Sciatic nerve (tissue), 2 donors: Measurements from ENCODE around the gene BNIPL. TPM values are rescaled to one million over a fixed set of nuclear protein-coding genes. Genes with fewer than 3 reads are reported as not detected.

Source experiments
- ATAC-seq: fragments of 200-7000 bp; cut with Tn5 transposase; one replicate; pipeline ENCODE4 v1.9.1; 2020; ENCODE audit warnings: mild to moderate bottlenecking, moderate library complexity
- DNase-seq: peaks from one replicate; pipeline ENCODE4 v3.0.0-alpha.2; 2020; ENCODE audit warnings: low spot score
- intact Hi-C: fragments of 100-400 bp; cut with DNase I; formaldehyde crosslinking; loops from one replicate; pipeline ENCODE4 v1.14.2; 2022
- total RNA-seq: library from RNA; stranded (reverse); fragmentation: NEBNext Ultra II Directional; extraction: Animal tissue kit (Norgen Biotek cat#: 25700); gene quantifications from one replicate; pipeline ENCODE4 v1.2.1, GENCODE V29; 2021
- donor health status: DM: no; HTN: no; CAD: no.
- donor health status: DM: no; HTN: no; CAD: no.

Gene BNIPL
- total RNA-seq, 1 donor from 2014 or later = 0.22 TPM

- intact Hi-C loops = no loop called here
- DNase-seq (no peak), ATAC-seq (no peak)
These were observed 13.8 kb downstream of the BNIPL start for GRCh38 chr1:151050051-151050688.

GRCh38 chr1:151051356-151052009, 15.1 kb downstream of the BNIPL start:
- ATAC-seq (no peak), DNase-seq (peak; percentile 4)
- intact Hi-C loops = no loop called here

- no peak for ATAC-seq
- intact Hi-C loops = no loop called here
These were observed 18.7 kb downstream of the BNIPL start for GRCh38 chr1:151054971-151055547.

GRCh38 chr1:151055581-151055980, 19.2 kb downstream of the BNIPL start:
- intact Hi-C loops = no loop called here
- ATAC-seq (no peak), DNase-seq (peak; percentile 27)

More at GRCh38 chr1:151054971-151055547, 18.7 kb downstream of the BNIPL start:
- DNase-seq = no peak

- ATAC-seq (no peak), DNase-seq (peak; percentile 10)
- intact Hi-C loops = no loop called here
These were observed 19.8 kb downstream of the BNIPL start for GRCh38 chr1:151056149-151056548.

- intact Hi-C loops = no loop called here
- peak; percentile 65 for DNase-seq
- peak; percentile 1 for ATAC-seq
These were observed 22.3 kb downstream of the BNIPL start for GRCh38 chr1:151058692-151059091.

- ATAC-seq (peak; percentile 95), DNase-seq (peak; percentile 90)
- intact Hi-C loops = no loop called here
These were observed 23.0 kb downstream of the BNIPL start, which contains the start of gene CDC42SE1 for GRCh38 chr1:151059109-151060006. Gene CDC42SE1 (minus strand): TSS chr1:151059622. CDS start chr1:151055730, 3,892 bp downstream.

GRCh38 chr1:151060007-151060656, 23.7 kb downstream of the BNIPL start, which contains the start of gene MLLT11:
Gene MLLT11 (plus strand): TSS chr1:151060397. CDS start chr1:151067225, 6,828 bp downstream.
- peak; percentile 71 for ATAC-seq
- intact Hi-C loops = no loop called here
- peak; percentile 73 for DNase-seq

GRCh38 chr1:151060657-151061421, 24.5 kb downstream of the BNIPL start:
- DNase-seq (no peak), ATAC-seq (no peak)
- intact Hi-C loops = no loop called here

GRCh38 chr1:151061704-151062103, 25.3 kb downstream of the BNIPL start:
- ATAC-seq (no peak), DNase-seq (no peak)
- intact Hi-C loops = no loop called here

- intact Hi-C loops = no loop called here
- no peak for ATAC-seq
- DNase-seq = peak; percentile 9
These were observed 26.5 kb downstream of the BNIPL start for GRCh38 chr1:151062741-151063371.

GRCh38 chr1:151065089-151065645, 28.8 kb downstream of the BNIPL start:
- ATAC-seq (no peak), DNase-seq (no peak)
- intact Hi-C loops = no loop called here

- DNase-seq = peak; percentile 33
These were observed 30.8 kb downstream of the BNIPL start for GRCh38 chr1:151067185-151067584.

GRCh38 chr1:151069103-151069486, 32.7 kb downstream of the BNIPL start:
- intact Hi-C loops = no loop called here
- DNase-seq = no peak

More at GRCh38 chr1:151067185-151067584, 30.8 kb downstream of the BNIPL start:
- intact Hi-C loops = no loop called here
- ATAC-seq = no peak

GRCh38 chr1:151070474-151071276, 34.3 kb downstream of the BNIPL start, which contains the start of gene GABPB2:
Gene GABPB2 (plus strand): TSS chr1:151070761. CDS start chr1:151088190, 17,429 bp downstream.
- peak; percentile 95 for ATAC-seq
- DNase-seq = peak; percentile 95
- intact Hi-C loops = no loop called here

More at GRCh38 chr1:151069103-151069486, 32.7 kb downstream of the BNIPL start:
- ATAC-seq = no peak

GRCh38 chr1:151072224-151072623, 35.8 kb downstream of the BNIPL start:
- ATAC-seq (peak; percentile 1), DNase-seq (peak; percentile 53)
- intact Hi-C loops = no loop called here
